Measurements from ENCODE around the gene FKBP15.

DNA sequence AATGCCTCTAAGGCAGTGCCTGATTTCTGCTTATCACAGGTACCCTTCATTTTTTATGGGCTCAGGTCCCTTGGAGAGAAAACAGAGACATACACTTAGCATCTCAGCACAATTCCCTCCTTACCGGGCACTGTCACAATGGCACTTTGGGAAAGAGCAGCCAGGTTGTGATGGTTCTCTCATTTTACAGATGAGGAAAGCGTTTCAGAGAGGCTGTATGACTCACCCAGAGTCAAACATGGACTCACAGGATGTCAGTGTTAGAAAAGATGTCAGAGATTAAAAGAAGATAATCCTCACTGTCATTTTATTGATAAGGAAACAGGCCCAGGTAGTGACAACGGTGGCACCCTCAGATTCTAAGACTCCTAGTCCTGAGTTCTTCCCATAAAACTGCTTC is 82.3 kb downstream of the FKBP15 start:
- TF ChIP-seq SETDB1 (IDR thresholded peaks at IDR 0.05; ENCODE audit: insufficient read length, low read length): no peak
- TF ChIP-seq PRDM10 (tag by site-specific recombination; IDR thresholded peaks at IDR 0.05): no peak
- TF ChIP-seq, protein P1, sequence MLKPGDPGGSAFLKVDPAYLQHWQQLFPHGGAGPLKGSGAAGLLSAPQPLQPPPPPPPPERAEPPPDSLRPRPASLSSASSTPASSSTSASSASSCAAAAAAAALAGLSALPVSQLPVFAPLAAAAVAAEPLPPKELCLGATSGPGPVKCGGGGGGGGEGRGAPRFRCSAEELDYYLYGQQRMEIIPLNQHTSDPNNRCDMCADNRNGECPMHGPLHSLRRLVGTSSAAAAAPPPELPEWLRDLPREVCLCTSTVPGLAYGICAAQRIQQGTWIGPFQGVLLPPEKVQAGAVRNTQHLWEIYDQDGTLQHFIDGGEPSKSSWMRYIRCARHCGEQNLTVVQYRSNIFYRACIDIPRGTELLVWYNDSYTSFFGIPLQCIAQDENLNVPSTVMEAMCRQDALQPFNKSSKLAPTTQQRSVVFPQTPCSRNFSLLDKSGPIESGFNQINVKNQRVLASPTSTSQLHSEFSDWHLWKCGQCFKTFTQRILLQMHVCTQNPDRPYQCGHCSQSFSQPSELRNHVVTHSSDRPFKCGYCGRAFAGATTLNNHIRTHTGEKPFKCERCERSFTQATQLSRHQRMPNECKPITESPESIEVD (tag by site-specific recombination; IDR thresholded peaks at IDR 0.05): no peak
- TF ChIP-seq GLIS1 (tag by site-specific recombination; IDR thresholded peaks at IDR 0.05): no peak
- TF ChIP-seq HOXC10 (CRISPR knock-in tag; IDR thresholded peaks at IDR 0.05): no peak
- no peak for TF ChIP-seq ZNF426 (tag by site-specific recombination; IDR thresholded peaks at IDR 0.05)
- TF ChIP-seq, protein P2, sequence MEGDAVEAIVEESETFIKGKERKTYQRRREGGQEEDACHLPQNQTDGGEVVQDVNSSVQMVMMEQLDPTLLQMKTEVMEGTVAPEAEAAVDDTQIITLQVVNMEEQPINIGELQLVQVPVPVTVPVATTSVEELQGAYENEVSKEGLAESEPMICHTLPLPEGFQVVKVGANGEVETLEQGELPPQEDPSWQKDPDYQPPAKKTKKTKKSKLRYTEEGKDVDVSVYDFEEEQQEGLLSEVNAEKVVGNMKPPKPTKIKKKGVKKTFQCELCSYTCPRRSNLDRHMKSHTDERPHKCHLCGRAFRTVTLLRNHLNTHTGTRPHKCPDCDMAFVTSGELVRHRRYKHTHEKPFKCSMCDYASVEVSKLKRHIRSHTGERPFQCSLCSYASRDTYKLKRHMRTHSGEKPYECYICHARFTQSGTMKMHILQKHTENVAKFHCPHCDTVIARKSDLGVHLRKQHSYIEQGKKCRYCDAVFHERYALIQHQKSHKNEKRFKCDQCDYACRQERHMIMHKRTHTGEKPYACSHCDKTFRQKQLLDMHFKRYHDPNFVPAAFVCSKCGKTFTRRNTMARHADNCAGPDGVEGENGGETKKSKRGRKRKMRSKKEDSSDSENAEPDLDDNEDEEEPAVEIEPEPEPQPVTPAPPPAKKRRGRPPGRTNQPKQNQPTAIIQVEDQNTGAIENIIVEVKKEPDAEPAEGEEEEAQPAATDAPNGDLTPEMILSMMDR (tag by site-specific recombination; IDR thresholded peaks at IDR 0.05): no peak
- TF ChIP-seq ZBTB7A (tag by site-specific recombination; IDR thresholded peaks at IDR 0.05; ENCODE audit: low read depth): no peak
- TF ChIP-seq REST (tag by site-specific recombination; IDR thresholded peaks at IDR 0.05): no peak
- no peak for TF ChIP-seq BCL11A (tag by site-specific recombination; IDR thresholded peaks at IDR 0.05; ENCODE audit: low read depth)
- no peak for TF ChIP-seq ZNF701 (tag by site-specific recombination; IDR thresholded peaks at IDR 0.05)
- no peak for TF ChIP-seq ZFP41 (tag by site-specific recombination; IDR thresholded peaks at IDR 0.05; ENCODE audit: borderline replicate concordance)
- TF ChIP-seq TCF7L2 (IDR thresholded peaks at IDR 0.05; ENCODE audit: borderline replicate concordance, low read depth, low read length): no peak

Measured in HEK293 (cell line).